HFF-Myc (cell line): Measurements from ENCODE around the gene SPRED3.

Experiments used
- DNase-seq: peaks from one replicate; pipeline ENCODE4 v3.0.0-alpha.2; 2011; ENCODE audit warnings: low read depth; ENCODE audit errors: extremely low read depth
- H3K4me3 ChIP-seq: replicated peaks from 2 replicates; pipeline ENCODE4 v1.5.1; 2011; ENCODE audit warnings: low read depth, mild to moderate bottlenecking, control low read depth, low read length
- TF ChIP-seq, protein P1 (sequence below): IDR thresholded peaks from 2 replicates; pipeline ENCODE4 v1.5.1; 2012; ENCODE audit warnings: mild to moderate bottlenecking, low read depth, low read length, control low read depth; ENCODE audit errors: missing control alignments

The SPRED3 gene

DNA sequence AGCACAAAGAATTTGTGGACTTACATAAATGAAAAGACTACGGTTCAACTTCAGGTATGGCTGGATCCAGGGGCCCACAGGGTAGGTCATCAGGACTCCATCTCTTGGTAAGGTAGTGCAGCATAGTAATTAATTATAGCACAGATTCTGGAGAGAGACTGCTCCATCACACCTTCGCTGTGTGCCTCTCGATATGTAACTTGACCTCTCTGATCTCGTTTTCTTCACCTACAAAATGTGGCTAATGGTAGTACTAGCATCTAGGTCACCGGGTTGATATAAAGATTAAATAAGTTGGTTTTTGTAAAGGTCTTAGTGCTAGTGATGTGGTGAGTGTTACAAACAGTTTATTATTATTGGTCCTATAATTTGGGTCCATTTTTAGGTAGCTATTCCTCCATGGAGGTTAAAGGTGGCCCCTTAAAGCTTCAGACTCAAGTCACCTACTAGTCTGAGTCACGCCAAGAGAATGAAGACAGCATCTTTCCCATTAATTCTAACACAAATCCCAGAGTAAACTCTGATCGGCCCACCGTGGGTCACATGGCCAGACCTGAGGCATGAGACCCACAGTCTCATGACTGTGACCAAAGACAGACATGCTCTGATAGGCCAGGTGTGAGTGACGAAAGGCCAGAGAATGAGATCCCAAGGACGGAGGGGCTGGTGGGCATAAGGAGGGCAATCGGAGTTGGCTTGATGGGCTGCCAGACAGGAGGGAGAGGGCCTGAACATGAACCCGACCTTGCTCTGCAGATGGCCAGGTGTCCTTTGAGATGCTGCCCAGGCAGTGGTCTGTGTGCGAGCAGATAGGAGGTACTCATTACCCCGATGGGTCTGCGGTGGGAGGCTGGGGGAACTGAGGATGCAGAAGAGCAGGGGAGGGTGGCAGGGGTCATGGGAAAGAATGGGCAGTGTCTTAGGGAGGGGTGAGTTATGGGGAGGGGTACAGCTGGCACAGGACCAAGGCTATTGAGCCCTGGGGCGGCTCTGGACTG, 32.5 kb upstream of the SPRED3 start:
- no peak for DNase-seq
- H3K4me3 ChIP-seq: no peak overlapping the region
- TF ChIP-seq, protein P1, sequence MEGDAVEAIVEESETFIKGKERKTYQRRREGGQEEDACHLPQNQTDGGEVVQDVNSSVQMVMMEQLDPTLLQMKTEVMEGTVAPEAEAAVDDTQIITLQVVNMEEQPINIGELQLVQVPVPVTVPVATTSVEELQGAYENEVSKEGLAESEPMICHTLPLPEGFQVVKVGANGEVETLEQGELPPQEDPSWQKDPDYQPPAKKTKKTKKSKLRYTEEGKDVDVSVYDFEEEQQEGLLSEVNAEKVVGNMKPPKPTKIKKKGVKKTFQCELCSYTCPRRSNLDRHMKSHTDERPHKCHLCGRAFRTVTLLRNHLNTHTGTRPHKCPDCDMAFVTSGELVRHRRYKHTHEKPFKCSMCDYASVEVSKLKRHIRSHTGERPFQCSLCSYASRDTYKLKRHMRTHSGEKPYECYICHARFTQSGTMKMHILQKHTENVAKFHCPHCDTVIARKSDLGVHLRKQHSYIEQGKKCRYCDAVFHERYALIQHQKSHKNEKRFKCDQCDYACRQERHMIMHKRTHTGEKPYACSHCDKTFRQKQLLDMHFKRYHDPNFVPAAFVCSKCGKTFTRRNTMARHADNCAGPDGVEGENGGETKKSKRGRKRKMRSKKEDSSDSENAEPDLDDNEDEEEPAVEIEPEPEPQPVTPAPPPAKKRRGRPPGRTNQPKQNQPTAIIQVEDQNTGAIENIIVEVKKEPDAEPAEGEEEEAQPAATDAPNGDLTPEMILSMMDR: no peak

DNA sequence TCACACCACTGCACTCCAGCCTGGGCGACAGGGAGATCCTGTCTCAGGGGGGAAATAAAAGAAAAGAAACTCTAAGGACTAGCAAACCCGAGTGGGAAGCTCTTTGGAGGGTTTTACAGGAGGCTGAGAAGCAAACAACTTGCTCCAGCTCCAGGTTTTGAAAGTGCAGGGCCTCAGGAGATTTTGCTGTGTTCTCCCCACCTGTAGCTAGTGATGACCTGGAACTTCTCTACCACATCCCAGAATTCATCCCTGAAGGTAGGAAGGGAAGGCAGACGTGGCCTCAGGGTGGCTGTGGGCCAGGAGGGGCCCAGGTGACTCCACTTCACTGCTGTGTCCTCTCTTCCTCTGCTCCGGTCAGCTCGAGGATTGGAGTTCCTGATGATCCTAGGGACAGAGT, 30.4 kb upstream of the SPRED3 start:
- H3K4me3 ChIP-seq: no peak overlapping the region
- TF ChIP-seq, protein P1: no peak
- DNase-seq: no peak

DNA sequence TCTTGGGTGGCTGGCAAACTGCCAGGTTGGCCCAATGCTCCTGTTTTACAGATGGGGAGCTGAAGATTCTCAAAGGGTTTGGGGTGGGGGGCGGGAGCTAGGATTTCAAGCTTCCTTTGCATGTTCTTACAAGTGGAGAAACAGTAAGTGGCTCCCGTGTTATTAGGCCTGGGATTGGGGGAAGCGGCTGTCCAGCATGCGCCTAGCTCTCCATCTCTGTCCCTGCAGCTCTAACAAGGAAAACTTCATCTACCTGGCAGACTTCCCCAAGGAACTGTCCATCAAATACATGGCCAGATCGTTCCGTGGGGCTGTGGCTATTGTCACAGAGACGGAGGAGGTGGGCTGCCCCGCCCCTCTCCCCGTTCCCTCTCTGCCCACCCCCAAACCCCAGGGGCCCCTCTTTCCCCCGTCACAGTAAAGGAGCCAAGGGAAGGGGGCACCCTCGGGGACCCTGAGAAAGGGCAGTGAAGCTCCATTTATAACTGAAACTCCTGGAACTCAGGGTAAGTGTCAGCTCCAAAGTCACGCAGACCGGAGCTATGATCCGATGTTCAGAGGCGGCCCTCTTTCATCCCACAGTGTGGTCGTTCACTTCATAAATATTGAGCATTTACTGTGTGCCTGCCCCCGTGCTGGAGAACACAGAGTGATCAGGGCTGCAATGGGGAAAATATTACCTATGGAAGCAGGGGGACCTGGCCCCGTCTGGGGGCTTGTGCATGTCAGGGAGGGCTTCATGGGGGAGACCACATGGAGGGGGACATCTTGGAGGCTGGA, 29.1 kb upstream of the SPRED3 start:
- no peak overlapping the region for H3K4me3 ChIP-seq
- no peak for DNase-seq
- TF ChIP-seq, protein P1: no peak

DNA sequence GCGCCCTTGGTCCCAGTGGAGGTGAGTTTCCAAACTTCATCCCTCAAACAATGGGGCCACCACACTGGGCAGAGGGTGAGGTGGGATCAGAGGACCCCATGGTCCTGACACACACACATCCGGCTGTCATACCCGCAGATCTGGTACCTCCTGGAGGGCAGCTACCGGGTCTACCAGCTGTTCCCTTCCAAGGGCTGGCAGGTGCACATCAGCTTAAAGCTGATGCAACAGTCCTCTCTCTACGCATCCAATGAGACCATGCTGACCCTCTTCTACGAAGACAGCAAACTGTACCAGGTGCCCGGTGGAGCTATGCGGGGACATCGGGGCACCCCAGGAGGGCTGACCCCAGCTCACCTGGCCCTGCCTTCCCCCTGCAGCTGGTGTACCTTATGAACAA, 28.1 kb upstream of the SPRED3 start:
- no peak overlapping the region for H3K4me3 ChIP-seq
- TF ChIP-seq, protein P1: no peak
- no peak for DNase-seq

DNA sequence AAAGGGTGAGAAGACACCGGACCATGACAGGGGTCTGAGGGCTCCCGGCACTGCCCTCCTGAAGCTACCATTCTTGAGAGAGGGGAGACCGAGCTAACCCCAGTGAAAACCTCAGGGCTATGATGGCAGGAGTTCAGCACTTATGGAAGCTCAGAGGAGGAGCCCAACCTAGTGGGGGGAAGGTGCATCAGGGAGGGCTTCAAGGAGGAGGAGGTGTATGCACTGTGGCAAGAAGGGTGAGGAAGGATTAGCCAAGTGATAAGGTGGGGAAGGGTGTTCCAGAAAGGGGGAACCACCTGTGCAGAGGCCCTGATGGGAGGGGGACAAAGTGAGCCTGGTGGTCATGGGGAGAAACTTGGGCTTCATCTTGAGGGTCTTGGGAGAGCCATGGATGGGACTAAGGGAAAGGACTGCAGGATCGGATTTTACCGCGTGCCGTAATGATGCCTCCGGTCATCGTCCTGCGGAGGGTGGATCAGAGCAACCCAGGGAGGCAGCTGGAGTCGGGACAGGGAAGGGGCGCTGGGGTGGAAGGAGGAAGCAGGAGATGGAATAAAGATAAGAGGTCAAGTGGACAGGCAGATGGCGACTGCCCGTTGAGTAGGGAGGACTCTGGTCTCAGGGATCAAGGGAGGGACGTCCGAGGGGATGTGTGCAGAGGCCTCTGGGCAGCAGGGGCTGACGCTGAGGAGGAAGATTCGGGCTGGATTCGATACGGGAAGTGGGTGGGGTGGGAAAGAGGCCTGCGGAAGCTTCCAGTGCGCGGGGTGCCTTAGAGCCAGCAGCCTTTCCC, 27.5 kb upstream of the SPRED3 start:
- TF ChIP-seq, protein P1: no peak
- DNase-seq: no peak
- H3K4me3 ChIP-seq: peak overlapping the region; percentile 50

DNA sequence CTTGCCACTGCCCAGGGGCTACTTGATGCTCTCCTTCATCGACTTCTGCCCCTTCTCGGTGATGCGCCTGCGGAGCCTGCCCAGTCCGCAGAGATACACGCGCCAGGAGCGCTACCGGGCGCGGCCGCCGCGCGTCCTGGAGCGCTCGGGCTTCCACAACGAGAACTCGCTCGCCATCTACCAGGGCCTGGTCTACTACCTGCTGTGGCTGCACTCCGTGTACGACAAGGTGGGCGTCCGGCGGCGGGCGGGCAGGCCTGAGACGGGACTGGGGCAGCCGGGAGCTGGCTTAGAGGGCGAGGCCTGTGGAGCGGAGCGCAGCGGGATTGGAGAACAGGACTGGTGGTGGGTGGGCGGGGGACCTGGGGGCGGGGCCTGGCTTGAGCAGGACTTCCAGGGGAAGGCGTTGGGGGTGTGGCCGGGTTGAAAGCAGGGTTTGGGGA, 26.8 kb upstream of the SPRED3 start:
- DNase-seq: no peak
- peak overlapping the region; percentile 50 for H3K4me3 ChIP-seq
- TF ChIP-seq, protein P1: no peak
